Transverse colon (tissue), 4 donors: ENCODE measurements around the gene PSME3. TPM values are rescaled to one million over a fixed set of nuclear protein-coding genes. Genes with fewer than 3 reads are reported as not detected.
"Not testable (repeated sequence)": the region's sequence is repeated elsewhere in the genome, so short reads cannot be mapped to it uniquely, and the experiment has no call there.

Experiments
- DNase-seq: peaks from one replicate; pipeline ENCODE4 v3.0.0-alpha.2; 2019
- H3K27ac ChIP-seq, 4 donors: fragments of 200-600 bp; sonication (generic); 2 replicates each; pipeline ENCODE4 v1.5.1; 2016 to 2018; ENCODE audit warnings: inconsistent platforms in 4 of 4
- H3K27me3 ChIP-seq: fragments of 200-600 bp; sonication (generic); 2 replicates; pipeline ENCODE4 v1.5.1; 2017; ENCODE audit warnings: inconsistent platforms
- H3K36me3 ChIP-seq, 4 donors: fragments of 200-600 bp; sonication (generic); 2 replicates each; pipeline ENCODE4 v1.5.1; 2017 to 2019; ENCODE audit warnings: inconsistent platforms in 4 of 4
- H3K4me1 ChIP-seq, 4 donors: fragments of 200-600 bp; sonication (generic); 2 replicates each; pipeline ENCODE4 v1.5.1; 2017 to 2020; ENCODE audit warnings: inconsistent platforms in 4 of 4
- H3K4me3 ChIP-seq, 4 donors: fragments of 200-600 bp; sonication (generic); 1 replicate in 1 of 4; 2 replicates in 3 of 4; pipeline versions ENCODE4 v1.5.1 to v1.6.1; 2017 to 2019; ENCODE audit warnings: inconsistent platforms in 4 of 4
- H3K9me3 ChIP-seq, 2 donors: fragments of 200-600 bp; sonication (generic); 2 replicates each; pipeline ENCODE4 v1.5.1; 2017 to 2019; ENCODE audit warnings: inconsistent platforms in 2 of 2
- CTCF ChIP-seq, 5 experiments: fragments of 200-600 bp in 3 of 5; fragments of 450-650 bp in 2 of 5; sonication (generic) in 3 of 5; IDR thresholded peaks; 1 replicate in 2 of 5; 2 replicates in 3 of 5; pipeline ENCODE4 v1.5.1; 2016 to 2017; ENCODE audit warnings: antibody characterized with exemption in 5 of 5, inconsistent platforms in 3 of 5, mild to moderate bottlenecking in 2 of 5, moderate library complexity in 1 of 5
- EP300 ChIP-seq: sonication (generic); formaldehyde crosslinking; IDR thresholded peaks from one replicate; pipeline ENCODE4 v1.6.1; 2017; ENCODE audit warnings: antibody characterized with exemption, low read depth
- POLR2A ChIP-seq: fragments of 450-650 bp; IDR thresholded peaks from one replicate; pipeline ENCODE4 v1.6.1; 2016; ENCODE audit warnings: antibody characterized with exemption, mild to moderate bottlenecking, moderate library complexity
- POLR2AphosphoS5 ChIP-seq, 3 donors: sonication (generic); formaldehyde crosslinking; IDR thresholded peaks; one replicate each; pipeline ENCODE4 v1.6.1; 2016; ENCODE audit warnings: antibody characterized with exemption in 3 of 3
- WGBS, 2 donors: methylation state at CpG; one replicate each; pipeline ENCODE4 v1.1.5; 2018; ENCODE audit warnings: low coverage in 1 of 2; 5-methylcytosine and 5-hydroxymethylcytosine counted together
- in situ Hi-C, 4 donors: fragments of 200-750 bp; cut with MboI; loops; one replicate each; pipeline versions ENCODE4 v1.15.0 to v1.15.1; 2017; ENCODE audit warnings: low sequenced_read_pairs in 3 of 4, low pct_ligation_motif_present in 1 of 4, low pct_unique_long_range_greater_than_20kb in 1 of 4
- intact Hi-C: fragments of 100-400 bp; cut with DNase I; formaldehyde crosslinking; loops from one replicate; pipeline ENCODE4 v1.15.1; 2023; ENCODE audit warnings: low total_unique reads
- total RNA-seq, 4 donors: library from RNA; depleted of rRNA; stranded (reverse); fragments of >200 nt; gene quantifications; one replicate each; pipeline ENCODE4 v1.1.0, GENCODE V29; 2016

The PSME3 gene
- total RNA-seq, 4 donors from 2014 or later = 37.0 to 131 (median 60.4) TPM

GRCh38 chr17:42868338-42868737 lies 35.1 kb downstream of the PSME3 start:
- H3K9me3 ChIP-seq = peaks cover 5 to 8% of the 10 kb centered on the region in 2 donors
- no peaks in the 10 kb centered on the region for H3K27me3 ChIP-seq
- peaks cover 0 to 10% (median 2%) of the 10 kb centered on the region in 4 donors for H3K4me1 ChIP-seq
- TF ChIP-seq POLR2A (no peak), POLR2AphosphoS5 (IDR thresholded peaks at IDR 0.05) (no peak), CTCF (IDR thresholded peaks at IDR 0.05) (no peak), EP300 (no peak)
- in situ Hi-C loops (no loop called here), intact Hi-C loops (no loop called here)
- WGBS, 2 donors = 94% methylated on average over 12 of the region's 12 CpGs; no CpG with 5 or more reads in 1 of the 2 donors
- no peak overlapping the region for H3K27ac ChIP-seq
- no peak for DNase-seq
- H3K36me3 ChIP-seq = no peaks in the 10 kb centered on the region
- H3K4me3 ChIP-seq = no peak overlapping the region

- peaks cover 0 to 7% (median 1%) of the 10 kb centered on the region in 4 donors for H3K4me1 ChIP-seq
- no peak overlapping the region for H3K4me3 ChIP-seq
- peaks cover 7% of the 10 kb centered on the region for H3K27me3 ChIP-seq
- intact Hi-C loops = no loop called here
- TF ChIP-seq EP300 (no peak), POLR2A (no peak), POLR2AphosphoS5 (IDR thresholded peaks at IDR 0.05) (no peak), CTCF (IDR thresholded peaks at IDR 0.05) (no peak)
- H3K27ac ChIP-seq = no peak overlapping the region
- DNase-seq = no peak
- H3K36me3 ChIP-seq = no peaks in the 10 kb centered on the region
- in situ Hi-C loops = no loop called here
- peaks cover 5 to 8% of the 10 kb centered on the region in 2 donors for H3K9me3 ChIP-seq
- WGBS, 2 donors = 78 to 100% methylated on average over 3 to 4 of the region's 4 CpGs
Observed at GRCh38 chr17:42871647-42872046, 38.5 kb downstream of the PSME3 start.

- 90% methylated on average over 11 of the region's 13 CpGs; no CpG with 5 or more reads in 1 of the 2 donors for WGBS, 2 donors
- no peak overlapping the region for H3K27ac ChIP-seq
Observed at GRCh38 chr17:42872251-42872965, 39.2 kb downstream of the PSME3 start.

GRCh38 chr17:42873315-42873714 lies 40.1 kb downstream of the PSME3 start:
- in situ Hi-C loops (no loop called here), intact Hi-C loops (no loop called here)
- Histone ChIP-seq H3K36me3 (no peaks in the 10 kb centered on the region), H3K27ac (no peak overlapping the region), H3K27me3 (peaks cover 24% of the 10 kb centered on the region), H3K4me1 (no peaks in the 10 kb centered on the region), H3K9me3 (peaks cover 5 to 8% of the 10 kb centered on the region in 2 donors), H3K4me3 (no peak overlapping the region)
- TF ChIP-seq POLR2AphosphoS5 (IDR thresholded peaks at IDR 0.05) = no peak
- no peak for TF ChIP-seq POLR2A
- no peak for TF ChIP-seq CTCF (IDR thresholded peaks at IDR 0.05)
- TF ChIP-seq EP300 = no peak
- 86 to 87% methylated on average over 6 of the region's 6 CpGs for WGBS, 2 donors
- DNase-seq = no peak

More at GRCh38 chr17:42872251-42872965, 39.2 kb downstream of the PSME3 start:
- DNase-seq = no peak
- intact Hi-C loops (no loop called here), in situ Hi-C loops (no loop called here)
- Histone ChIP-seq H3K4me3 (no peak overlapping the region), H3K4me1 (no peaks in the 10 kb centered on the region), H3K9me3 (peaks cover 5 to 8% of the 10 kb centered on the region in 2 donors), H3K36me3 (no peaks in the 10 kb centered on the region), H3K27me3 (peaks cover 15% of the 10 kb centered on the region)
- no peak for TF ChIP-seq POLR2A
- no peak for TF ChIP-seq EP300
- TF ChIP-seq CTCF (IDR thresholded peaks at IDR 0.05) = no peak
- TF ChIP-seq POLR2AphosphoS5 (IDR thresholded peaks at IDR 0.05) = no peak

GRCh38 chr17:42873932-42874695 lies 40.9 kb downstream of the PSME3 start:
- WGBS, 2 donors = 68 to 79% methylated on average over 2 to 8 of the region's 12 CpGs
- in situ Hi-C loops, H3K9me3 ChIP-seq, H3K27ac ChIP-seq, intact Hi-C loops, H3K36me3 ChIP-seq, H3K4me1 ChIP-seq, DNase-seq, H3K4me3 ChIP-seq: not testable (repeated sequence)
- peaks cover 32% of the 10 kb centered on the region for H3K27me3 ChIP-seq
